HTR-8/SVneo (cell line): ENCODE measurements around the gene CCDC54.

Source experiments
- DNase-seq: peaks from one replicate; pipeline ENCODE4 v3.0.0; 2011; ENCODE audit warnings: low spot score, mixed read lengths; ENCODE audit not compliant: insufficient read length
- FAIRE-seq: peaks from 2 replicates; lab custom pipeline; 2011; peaks lifted over from hg19 to GRCh38; lab: Jason Lieb, UNC

The CCDC54 gene

GRCh38 chr3:107426223-107426622 is 49.0 kb downstream of the CCDC54 start:
- FAIRE-seq, result no peak
- no peak for DNase-seq
